Right atrium auricular region (tissue), 2 donors: ENCODE results near the gene KRTAP9-7. TPM values are rescaled to one million over a fixed set of nuclear protein-coding genes. Genes with fewer than 3 reads are reported as not detected.
"Not testable (repeated sequence)": the region's sequence is repeated elsewhere in the genome, so short reads cannot be mapped to it uniquely, and the experiment has no call there.

ENCODE experiments used
- DNase-seq: peaks from one replicate; pipeline ENCODE4 v3.0.0-alpha.2; 2019; ENCODE audit warnings: low spot score
- H3K27ac ChIP-seq, 2 donors: fragments of 200-600 bp; sonication (generic); 1 replicate in 1 of 2; 2 replicates in 1 of 2; pipeline ENCODE4 v1.5.1; 2016 to 2019
- H3K27me3 ChIP-seq, 2 donors: fragments of 200-600 bp; sonication (generic); one replicate each; pipeline versions ENCODE4 v1.5.1 to v1.6.0; 2017 to 2019
- H3K36me3 ChIP-seq: fragments of 200-600 bp; sonication (generic); one replicate; pipeline ENCODE4 v1.5.1; 2016
- H3K4me1 ChIP-seq, 2 donors: fragments of 200-600 bp; sonication (generic); one replicate each; pipeline versions ENCODE4 v1.5.1 to v1.6.0; 2017 to 2019
- H3K4me3 ChIP-seq, 2 donors: fragments of 200-600 bp; sonication (generic); 1 replicate in 1 of 2; 2 replicates in 1 of 2; pipeline ENCODE4 v1.5.1; 2017 to 2019; ENCODE audit warnings: mild to moderate bottlenecking in 1 of 2, moderate library complexity in 1 of 2
- H3K9me3 ChIP-seq, 2 donors: fragments of 200-600 bp; sonication (generic); one replicate each; pipeline ENCODE4 v1.5.1; 2019
- total RNA-seq, 2 donors: library from RNA; depleted of rRNA; stranded (reverse); fragments of >200 nt; gene quantifications; one replicate each; pipeline ENCODE4 v1.1.0, GENCODE V29; 2016
- TF ChIP-seq, protein P1 (sequence below), 2 donors: fragments of 200-600 bp; sonication (generic); IDR thresholded peaks; one replicate each; pipeline ENCODE4 v1.5.1; 2019; ENCODE audit warnings: antibody characterized with exemption in 2 of 2

KRTAP9-7 gene
- total RNA-seq, 2 donors from 2014 or later = not detected

GRCh38 chr17:41251261-41251660, 24.2 kb upstream of the KRTAP9-7 start:
- H3K36me3 ChIP-seq = no peaks in the 10 kb centered on the region
- no peak for DNase-seq
- TF ChIP-seq, protein P1, sequence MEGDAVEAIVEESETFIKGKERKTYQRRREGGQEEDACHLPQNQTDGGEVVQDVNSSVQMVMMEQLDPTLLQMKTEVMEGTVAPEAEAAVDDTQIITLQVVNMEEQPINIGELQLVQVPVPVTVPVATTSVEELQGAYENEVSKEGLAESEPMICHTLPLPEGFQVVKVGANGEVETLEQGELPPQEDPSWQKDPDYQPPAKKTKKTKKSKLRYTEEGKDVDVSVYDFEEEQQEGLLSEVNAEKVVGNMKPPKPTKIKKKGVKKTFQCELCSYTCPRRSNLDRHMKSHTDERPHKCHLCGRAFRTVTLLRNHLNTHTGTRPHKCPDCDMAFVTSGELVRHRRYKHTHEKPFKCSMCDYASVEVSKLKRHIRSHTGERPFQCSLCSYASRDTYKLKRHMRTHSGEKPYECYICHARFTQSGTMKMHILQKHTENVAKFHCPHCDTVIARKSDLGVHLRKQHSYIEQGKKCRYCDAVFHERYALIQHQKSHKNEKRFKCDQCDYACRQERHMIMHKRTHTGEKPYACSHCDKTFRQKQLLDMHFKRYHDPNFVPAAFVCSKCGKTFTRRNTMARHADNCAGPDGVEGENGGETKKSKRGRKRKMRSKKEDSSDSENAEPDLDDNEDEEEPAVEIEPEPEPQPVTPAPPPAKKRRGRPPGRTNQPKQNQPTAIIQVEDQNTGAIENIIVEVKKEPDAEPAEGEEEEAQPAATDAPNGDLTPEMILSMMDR (IDR thresholded peaks at IDR 0.05) = no peak

DNA sequence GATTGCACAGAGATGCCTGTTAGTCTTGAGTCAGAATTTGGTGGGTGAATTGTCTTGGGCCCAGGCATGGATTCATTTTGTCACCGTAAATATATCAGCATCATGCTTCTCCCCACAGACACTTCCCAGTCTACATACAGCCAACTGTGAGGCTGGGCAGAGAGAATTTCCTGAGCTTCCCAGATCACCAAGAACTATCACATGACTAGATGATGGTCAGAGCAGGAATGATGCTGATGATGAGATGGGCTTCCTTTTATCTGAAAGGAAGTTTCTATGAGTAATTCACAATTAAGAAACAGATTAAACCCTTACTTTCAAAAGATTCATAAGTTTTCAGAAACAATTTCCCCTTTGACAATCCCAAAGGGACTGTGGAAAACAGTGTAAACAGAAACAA, 20.6 kb upstream of the KRTAP9-7 start:
- DNase-seq = no peak
- no peaks in the 10 kb centered on the region for H3K36me3 ChIP-seq
- H3K27ac ChIP-seq = no peak overlapping the region
- TF ChIP-seq, protein P1 (IDR thresholded peaks at IDR 0.05) = no peak
- H3K4me3 ChIP-seq = no peak overlapping the region
- no peaks in the 10 kb centered on the region for H3K9me3 ChIP-seq
- no peaks in the 10 kb centered on the region for H3K4me1 ChIP-seq
- H3K27me3 ChIP-seq = no peaks in the 10 kb centered on the region

More at GRCh38 chr17:41251261-41251660, 24.2 kb upstream of the KRTAP9-7 start:
- Histone ChIP-seq H3K27me3 (no peaks in the 10 kb centered on the region), H3K9me3 (no peaks in the 10 kb centered on the region), H3K4me3 (no peak overlapping the region), H3K4me1 (no peaks in the 10 kb centered on the region), H3K27ac (no peak overlapping the region)

DNA sequence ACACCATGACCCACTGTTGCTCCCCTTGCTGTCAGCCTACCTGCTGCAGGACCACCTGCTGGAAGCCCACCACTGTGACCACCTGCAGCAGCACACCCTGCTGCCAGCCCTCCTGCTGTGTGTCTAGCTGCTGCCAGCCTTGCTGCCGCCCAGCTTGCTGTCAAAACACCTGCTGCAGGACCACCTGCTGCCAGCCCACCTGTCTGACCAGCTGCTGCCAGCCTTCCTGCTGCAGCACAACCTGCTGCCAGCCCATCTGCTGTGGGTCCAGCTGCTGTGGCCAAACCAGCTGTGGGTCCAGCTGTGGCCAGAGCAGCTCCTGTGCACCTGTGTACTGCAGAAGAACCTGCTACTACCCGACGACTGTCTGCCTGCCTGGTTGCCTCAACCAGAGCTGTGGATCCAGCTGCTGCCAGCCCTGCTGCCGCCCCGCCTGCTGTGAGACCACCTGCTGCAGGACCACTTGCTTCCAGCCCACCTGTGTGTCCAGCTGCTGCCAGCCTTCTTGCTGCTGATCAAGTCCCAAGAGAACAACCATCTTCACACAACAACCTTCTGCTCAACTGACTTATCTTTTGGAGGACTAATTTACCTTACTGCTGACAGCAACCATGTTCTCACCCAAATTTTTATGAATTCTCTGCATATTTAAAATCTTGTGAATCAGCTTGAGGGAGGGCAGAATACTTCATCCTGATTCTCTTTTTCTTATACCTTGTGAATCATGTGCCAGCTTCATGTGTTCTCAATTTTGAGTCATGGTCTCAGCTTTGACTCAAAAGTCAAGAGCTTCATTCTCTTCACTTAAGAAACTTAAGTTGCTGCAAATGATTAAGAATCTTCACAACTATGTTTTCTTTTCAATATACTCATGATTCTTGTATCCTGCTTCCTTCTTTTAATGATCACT, 19.9 kb upstream of the KRTAP9-7 start, which contains the start of gene KRTAP9-9:
KRTAP9-9 (plus strand) TSS at position 4 of the 910 bp plus-strand sequence.
- DNase-seq, H3K4me3 ChIP-seq, H3K36me3 ChIP-seq, H3K4me1 ChIP-seq, H3K9me3 ChIP-seq, H3K27me3 ChIP-seq, H3K27ac ChIP-seq: not testable (repeated sequence)

DNA sequence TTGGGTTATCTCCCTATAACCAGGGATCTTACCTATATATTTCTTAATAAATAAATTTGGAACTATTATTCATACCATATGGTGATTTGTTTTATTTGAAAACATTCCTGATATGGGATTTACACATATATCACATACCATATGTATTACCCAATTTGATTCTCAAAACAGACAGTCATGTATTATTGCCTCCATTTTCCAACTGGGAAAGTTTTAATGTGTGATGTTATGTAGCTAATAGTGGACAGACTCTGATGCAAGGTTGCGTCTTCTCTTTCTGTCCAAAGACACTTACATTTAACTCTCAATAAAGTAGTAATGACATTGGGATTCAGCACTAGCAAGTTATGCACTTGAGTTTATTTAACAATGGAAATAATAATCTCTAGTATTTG, 19.2 kb upstream of the KRTAP9-7 start:
- Histone ChIP-seq H3K4me3 (no peak overlapping the region), H3K36me3 (no peaks in the 10 kb centered on the region), H3K27ac (no peak overlapping the region), H3K4me1 (no peaks in the 10 kb centered on the region), H3K27me3 (no peaks in the 10 kb centered on the region), H3K9me3 (no peaks in the 10 kb centered on the region)
- no peak for DNase-seq
- TF ChIP-seq, protein P1 (IDR thresholded peaks at IDR 0.05) = no peak

DNA sequence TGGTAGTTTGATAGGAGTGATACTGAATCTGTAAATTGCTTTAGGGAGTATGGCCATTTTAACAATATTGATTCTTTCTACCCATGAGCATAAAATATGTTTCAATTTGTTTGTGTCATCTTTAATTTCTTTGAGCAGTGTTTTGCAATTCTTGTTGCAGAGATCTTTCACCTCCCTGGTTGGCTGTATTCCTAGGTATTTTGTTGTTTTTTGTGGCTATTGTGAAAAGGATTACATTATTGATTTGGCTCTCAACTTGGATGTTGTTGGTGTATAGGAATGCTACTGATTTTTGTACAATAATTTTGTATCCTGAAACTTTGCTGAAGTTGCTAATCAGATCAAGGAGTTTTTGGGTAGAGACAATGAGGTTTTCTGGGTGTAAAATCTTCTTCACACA, 17.1 kb upstream of the KRTAP9-7 start:
- H3K27me3 ChIP-seq = no peaks in the 10 kb centered on the region

DNA sequence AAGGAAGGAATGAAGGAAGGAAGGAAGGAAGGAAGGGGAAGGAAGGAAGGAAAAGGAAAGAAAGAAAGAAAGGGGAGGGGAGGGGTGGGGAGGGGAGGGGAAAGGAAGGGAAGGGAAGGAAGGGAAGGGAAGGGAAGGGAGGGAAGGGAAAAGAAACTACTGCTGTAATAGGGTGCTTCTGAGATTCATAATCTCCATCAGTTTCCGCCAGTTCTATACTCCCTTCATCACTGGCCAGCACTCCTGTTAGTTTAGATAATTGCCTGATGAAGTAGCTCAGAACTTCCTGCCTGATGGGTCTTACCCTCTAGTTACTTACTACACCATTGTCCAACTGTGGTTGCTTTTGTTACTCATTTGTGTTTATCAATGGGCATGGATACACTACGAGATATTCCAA, 12.3 kb upstream of the KRTAP9-7 start:
- Histone ChIP-seq H3K27me3 (no peaks in the 10 kb centered on the region), H3K27ac (no peak overlapping the region), H3K4me1 (no peaks in the 10 kb centered on the region), H3K36me3 (no peaks in the 10 kb centered on the region), H3K9me3 (no peaks in the 10 kb centered on the region), H3K4me3 (no peak overlapping the region)
- TF ChIP-seq, protein P1 (IDR thresholded peaks at IDR 0.05) = no peak
- no peak for DNase-seq

More for the DNA sequence above, 17.1 kb upstream of the KRTAP9-7 start:
- Histone ChIP-seq H3K36me3 (no peaks in the 10 kb centered on the region), H3K4me1 (no peaks in the 10 kb centered on the region), H3K4me3 (no peak overlapping the region), H3K9me3 (no peaks in the 10 kb centered on the region), H3K27ac (no peak overlapping the region)
- no peak for DNase-seq
- TF ChIP-seq, protein P1 (IDR thresholded peaks at IDR 0.05) = no peak
